Muscle layer of duodenum (tissue), 2 donors: Measurements from ENCODE around the gene OR2M5.

Experiments
- H3K27ac ChIP-seq: one replicate; pipeline ENCODE4 v1.7.0; 2013; ENCODE audit warnings: mild to moderate bottlenecking, low read length
- H3K27me3 ChIP-seq: one replicate; pipeline ENCODE4 v1.7.0; 2013; ENCODE audit warnings: low read depth, mild to moderate bottlenecking, control low read depth, low read length
- H3K36me3 ChIP-seq, 2 donors: one replicate each; pipeline ENCODE4 v1.7.0; 2013; ENCODE audit warnings: low read length in 2 of 2, control low read depth in 1 of 2, mild to moderate bottlenecking in 1 of 2; ENCODE audit not compliant: insufficient read depth in 2 of 2, control insufficient read depth in 1 of 2
- H3K4me1 ChIP-seq, 2 donors: one replicate each; pipeline ENCODE4 v1.7.0; 2013; ENCODE audit warnings: low read length in 2 of 2, mild to moderate bottlenecking in 2 of 2, control low read depth in 1 of 2, moderate library complexity in 1 of 2; ENCODE audit not compliant: insufficient read depth in 2 of 2, control insufficient read depth in 1 of 2
- H3K4me3 ChIP-seq, 2 donors: one replicate each; pipeline ENCODE4 v1.7.0; 2013; ENCODE audit warnings: low read length in 2 of 2, low read depth in 1 of 2, mild to moderate bottlenecking in 1 of 2
- H3K9me3 ChIP-seq, 2 donors: one replicate each; pipeline ENCODE4 v1.7.0; 2013; ENCODE audit warnings: low read length in 2 of 2, control low read depth in 1 of 2, mild to moderate bottlenecking in 1 of 2; ENCODE audit not compliant: control insufficient read depth in 1 of 2
- donor health status: healthy.

OR2M5 gene

GRCh38 chr1:248144513-248145198 lies at the start of gene OR2M5:
OR2M5 (plus strand) TSS chr1:248145148; CDS start chr1:248145148, 0 bp downstream.
- Histone ChIP-seq H3K9me3 (peaks cover 0 to 14% of the 10 kb centered on the region in 2 donors), H3K4me3 (no peak within 1 kb of the TSS), H3K27ac (no peak within 1 kb of the TSS), H3K36me3 (no peaks in the 10 kb centered on the region), H3K27me3 (no peaks in the 10 kb centered on the region), H3K4me1 (no peaks in the 10 kb centered on the region)

GRCh38 chr1:248098529-248098928 lies 46.4 kb upstream of the OR2M5 start:
- Histone ChIP-seq H3K27me3 (no peaks in the 10 kb centered on the region), H3K9me3 (no peaks in the 10 kb centered on the region), H3K4me1 (no peaks in the 10 kb centered on the region), H3K27ac (no peak overlapping the region), H3K4me3 (no peak overlapping the region), H3K36me3 (no peaks in the 10 kb centered on the region)

GRCh38 chr1:248102847-248103246 lies 42.1 kb upstream of the OR2M5 start:
- Histone ChIP-seq H3K27me3 (no peaks in the 10 kb centered on the region), H3K27ac (no peak overlapping the region), H3K4me1 (no peaks in the 10 kb centered on the region), H3K4me3 (no peak overlapping the region), H3K36me3 (no peaks in the 10 kb centered on the region), H3K9me3 (peaks cover 0 to 10% of the 10 kb centered on the region in 2 donors)

GRCh38 chr1:248111157-248111556 lies 33.8 kb upstream of the OR2M5 start:
- Histone ChIP-seq H3K9me3 (peaks cover 12 to 16% of the 10 kb centered on the region in 2 donors), H3K4me1 (no peaks in the 10 kb centered on the region), H3K27ac (no peak overlapping the region), H3K27me3 (no peaks in the 10 kb centered on the region), H3K4me3 (peak overlapping the region in 1 of 2 donors; percentile 15), H3K36me3 (no peaks in the 10 kb centered on the region)

GRCh38 chr1:248114890-248115289 lies 30.1 kb upstream of the OR2M5 start:
- H3K9me3 ChIP-seq = peaks cover 12 to 16% of the 10 kb centered on the region in 2 donors
- H3K4me1 ChIP-seq = no peaks in the 10 kb centered on the region
- no peaks in the 10 kb centered on the region for H3K36me3 ChIP-seq
- H3K27me3 ChIP-seq = no peaks in the 10 kb centered on the region
- H3K27ac ChIP-seq = no peak overlapping the region
- H3K4me3 ChIP-seq = no peak overlapping the region

GRCh38 chr1:248127653-248128052 lies 17.3 kb upstream of the OR2M5 start:
- H3K4me1 ChIP-seq = no peaks in the 10 kb centered on the region
- H3K36me3 ChIP-seq = no peaks in the 10 kb centered on the region
- H3K9me3 ChIP-seq = peaks cover 0 to 22% of the 10 kb centered on the region in 2 donors
- H3K4me3 ChIP-seq = no peak overlapping the region
- H3K27me3 ChIP-seq = no peaks in the 10 kb centered on the region
- H3K27ac ChIP-seq = no peak overlapping the region

GRCh38 chr1:248136811-248137210 lies 8.1 kb upstream of the OR2M5 start:
- no peak overlapping the region for H3K27ac ChIP-seq
- H3K27me3 ChIP-seq = no peaks in the 10 kb centered on the region
- H3K36me3 ChIP-seq = no peaks in the 10 kb centered on the region
- no peak overlapping the region for H3K4me3 ChIP-seq
- no peaks in the 10 kb centered on the region for H3K9me3 ChIP-seq
- H3K4me1 ChIP-seq = no peaks in the 10 kb centered on the region

- Histone ChIP-seq H3K4me3 (no peak overlapping the region), H3K9me3 (peaks cover 0 to 3% of the 10 kb centered on the region in 2 donors), H3K4me1 (no peaks in the 10 kb centered on the region), H3K27ac (no peak overlapping the region), H3K36me3 (no peaks in the 10 kb centered on the region), H3K27me3 (no peaks in the 10 kb centered on the region)
These were observed 4.1 kb upstream of the OR2M5 start for GRCh38 chr1:248140846-248141245.

- Histone ChIP-seq H3K4me1 (no peaks in the 10 kb centered on the region), H3K27me3 (no peaks in the 10 kb centered on the region), H3K36me3 (no peaks in the 10 kb centered on the region), H3K27ac (no peak overlapping the region), H3K9me3 (peaks cover 0 to 12% of the 10 kb centered on the region in 2 donors), H3K4me3 (no peak overlapping the region)
These were observed 1.6 kb upstream of the OR2M5 start for GRCh38 chr1:248143311-248143710.

- Histone ChIP-seq H3K27ac (no peak overlapping the region), H3K9me3 (peaks cover 0 to 13% of the 10 kb centered on the region in 2 donors), H3K4me3 (no peak overlapping the region), H3K27me3 (no peaks in the 10 kb centered on the region), H3K36me3 (no peaks in the 10 kb centered on the region), H3K4me1 (no peaks in the 10 kb centered on the region)
These were observed 7.3 kb downstream of the OR2M5 start for GRCh38 chr1:248152056-248152827.

- Histone ChIP-seq H3K9me3 (peaks cover 0 to 2% of the 10 kb centered on the region in 2 donors), H3K36me3 (no peaks in the 10 kb centered on the region), H3K4me3 (no peak overlapping the region), H3K27me3 (no peaks in the 10 kb centered on the region), H3K27ac (no peak overlapping the region), H3K4me1 (no peaks in the 10 kb centered on the region)
These were observed 11.0 kb downstream of the OR2M5 start for GRCh38 chr1:248155927-248156326.
